Measurements from ENCODE around the gene CLMN.
"Not testable (repeated sequence)": the region's sequence is repeated elsewhere in the genome, so short reads cannot be mapped to it uniquely, and the experiment has no call there.

CLMN gene

GRCh38 chr14:95221531-95221930, 98.2 kb downstream of the CLMN start:
- DNase-seq (ENCODE audit: low read depth in 3 of 3) = no peak

DNA sequence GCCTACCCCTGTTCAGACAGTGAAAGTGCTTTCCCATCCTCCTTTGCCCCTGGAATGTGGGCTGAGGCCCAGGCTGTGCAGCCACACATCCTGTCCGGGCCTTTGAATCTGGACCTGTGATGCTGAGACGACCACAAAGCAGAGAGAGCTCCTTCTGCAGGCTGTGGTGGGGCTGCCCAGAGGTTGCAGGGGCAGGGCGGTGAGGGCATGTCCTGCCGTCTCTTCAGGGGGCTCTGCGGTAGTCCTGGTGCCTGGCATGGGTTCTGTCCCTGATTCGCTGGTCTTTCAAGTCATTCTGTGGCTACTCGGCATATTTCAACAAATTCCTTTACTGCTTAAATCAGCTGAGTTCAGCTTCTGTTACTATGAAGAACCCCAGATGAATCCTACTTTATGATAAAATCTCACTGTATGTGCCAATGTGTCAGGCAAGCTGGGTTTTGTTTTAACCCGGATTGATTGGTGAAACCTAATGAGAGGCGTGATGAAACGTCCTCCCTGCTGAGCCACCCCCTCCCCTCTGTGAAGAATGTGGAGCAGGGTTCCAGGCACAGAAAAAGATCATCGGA, 99.0 kb downstream of the CLMN start:
- DNase-seq (ENCODE audit: low read depth in 3 of 3) = no peak

- no peak for DNase-seq (ENCODE audit: low read depth in 3 of 3)
Observed at GRCh38 chr14:95218472-95219193, 101.1 kb downstream of the CLMN start.

DNA sequence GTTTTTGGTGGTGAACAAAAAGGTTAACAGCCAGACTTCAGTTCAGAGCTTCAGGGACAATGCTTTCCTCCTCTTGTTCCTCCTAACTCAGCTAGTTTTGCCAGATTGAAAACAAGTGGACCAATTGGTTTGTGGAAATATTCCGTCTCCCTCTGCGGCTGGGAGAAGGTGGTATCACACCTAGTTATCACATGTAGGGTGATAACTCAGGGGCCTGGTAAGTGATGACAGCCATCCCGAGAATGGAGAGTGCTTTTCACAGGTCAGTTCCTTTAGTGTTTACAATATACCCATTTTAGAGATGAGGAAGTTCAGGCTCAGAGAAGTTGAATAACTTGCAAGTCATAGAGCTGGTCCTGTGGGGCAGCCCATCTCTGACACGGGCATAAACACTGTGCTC, 101.7 kb downstream of the CLMN start:
- no peak for DNase-seq (ENCODE audit: low read depth in 3 of 3)

- DNase-seq (ENCODE audit: low read depth in 3 of 3) = no peak
Observed at GRCh38 chr14:95217391-95217900, 102.3 kb downstream of the CLMN start.

GRCh38 chr14:95216008-95216407, 103.7 kb downstream of the CLMN start:
- DNase-seq (ENCODE audit: low read depth in 3 of 3) = no peak

DNA sequence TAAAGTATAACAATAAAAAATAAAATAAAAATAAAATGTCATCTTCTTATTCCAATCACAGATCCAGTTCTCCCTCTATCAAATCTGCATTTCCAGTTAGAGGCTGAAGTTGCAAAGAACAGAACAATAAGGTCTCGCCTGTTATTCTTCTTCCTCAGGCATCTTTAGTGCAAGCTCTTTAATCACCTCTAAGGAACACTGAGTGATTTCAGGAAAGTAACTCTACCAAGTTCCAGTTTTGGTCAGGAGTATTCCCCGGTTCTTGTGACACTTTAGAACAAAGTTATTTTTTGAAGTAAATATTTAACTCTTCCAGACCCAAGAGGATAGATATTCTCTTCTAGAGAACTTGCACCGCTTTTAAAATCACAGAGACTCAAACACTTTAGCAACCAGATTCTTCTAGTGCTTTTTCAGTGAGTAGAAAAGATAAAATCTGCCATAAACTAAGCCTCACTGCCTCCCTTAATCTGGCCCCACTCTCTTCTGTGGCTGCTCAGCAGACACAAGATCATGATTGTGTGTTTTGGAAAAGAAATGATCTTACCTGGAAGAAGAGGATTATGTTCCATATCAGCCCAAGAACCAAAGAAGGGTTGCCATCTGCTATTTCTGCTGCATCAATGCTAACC, 104.5 kb downstream of the CLMN start:
- DNase-seq (ENCODE audit: low read depth in 3 of 3) = no peak

DNA sequence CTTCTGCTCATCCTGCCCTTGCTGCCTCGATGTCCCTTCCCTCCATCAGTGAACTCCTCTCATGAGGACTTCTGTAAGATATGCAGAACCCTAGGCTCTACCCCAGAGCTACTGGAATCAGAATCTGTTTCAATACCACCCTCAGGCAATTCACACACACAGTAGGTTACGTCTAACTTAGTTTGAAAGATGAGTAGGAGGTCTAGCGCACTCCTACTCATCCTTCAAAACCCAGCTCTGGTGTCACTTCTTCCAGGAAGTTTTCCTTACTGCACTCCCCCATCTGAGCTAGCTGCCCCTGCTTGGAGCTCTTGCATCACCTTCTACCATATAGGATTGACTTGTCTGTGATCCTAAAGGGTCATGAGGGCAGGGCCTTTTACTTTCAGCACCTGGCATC, 105.9 kb downstream of the CLMN start:
- no peak for DNase-seq (ENCODE audit: low read depth in 3 of 3)

- no peak for DNase-seq (ENCODE audit: low read depth in 3 of 3)
Observed at GRCh38 chr14:95211721-95212504, 107.8 kb downstream of the CLMN start.

- no peak for DNase-seq (ENCODE audit: low read depth in 3 of 3)
Observed at GRCh38 chr14:95210699-95211098, 109.0 kb downstream of the CLMN start.

- DNase-seq (ENCODE audit: low read depth in 3 of 3) = no peak
Observed at GRCh38 chr14:95208598-95208997, 111.1 kb downstream of the CLMN start.

DNA sequence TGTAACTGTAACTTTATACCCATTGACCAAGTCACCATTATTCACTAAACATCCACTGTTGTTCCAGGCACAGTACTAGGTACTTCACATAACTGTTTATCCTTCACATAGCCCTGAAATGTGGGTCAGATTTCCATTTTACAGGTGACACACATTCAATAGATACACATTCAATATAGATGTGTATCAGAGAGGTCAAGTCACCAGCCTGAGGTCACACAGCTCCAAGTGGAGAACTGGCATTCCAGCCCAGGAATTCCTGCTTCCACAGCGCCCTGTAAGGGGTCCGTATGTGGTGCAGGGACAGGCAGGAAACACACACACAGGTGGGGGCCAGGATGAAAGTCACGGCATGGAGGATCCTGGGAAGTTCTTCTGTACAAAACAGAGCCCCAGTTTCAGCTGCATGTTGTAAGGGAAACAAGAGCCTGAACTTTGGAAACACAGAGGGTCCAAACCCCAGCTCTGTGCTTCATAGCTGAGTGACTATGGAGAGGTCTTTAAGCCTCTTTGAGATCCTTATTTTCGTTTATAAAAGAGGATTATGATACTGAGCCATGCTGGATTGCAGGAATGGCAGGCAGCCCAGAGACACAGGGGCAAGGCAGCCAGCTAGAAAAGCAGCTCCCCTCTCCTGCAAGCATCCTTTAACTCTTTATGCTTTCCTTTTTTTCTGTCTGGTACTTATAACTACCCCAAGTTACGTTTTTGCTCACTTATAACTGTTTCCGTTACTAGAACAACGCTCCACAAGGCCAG, 112.1 kb downstream of the CLMN start:
- no peak for DNase-seq (ENCODE audit: low read depth in 3 of 3)

GRCh38 chr14:95206534-95206933, 113.2 kb downstream of the CLMN start:
- DNase-seq (ENCODE audit: low read depth in 3 of 3) = no peak

GRCh38 chr14:95204705-95205104, 115.0 kb downstream of the CLMN start:
- no peak for DNase-seq (ENCODE audit: low read depth in 3 of 3)

DNA sequence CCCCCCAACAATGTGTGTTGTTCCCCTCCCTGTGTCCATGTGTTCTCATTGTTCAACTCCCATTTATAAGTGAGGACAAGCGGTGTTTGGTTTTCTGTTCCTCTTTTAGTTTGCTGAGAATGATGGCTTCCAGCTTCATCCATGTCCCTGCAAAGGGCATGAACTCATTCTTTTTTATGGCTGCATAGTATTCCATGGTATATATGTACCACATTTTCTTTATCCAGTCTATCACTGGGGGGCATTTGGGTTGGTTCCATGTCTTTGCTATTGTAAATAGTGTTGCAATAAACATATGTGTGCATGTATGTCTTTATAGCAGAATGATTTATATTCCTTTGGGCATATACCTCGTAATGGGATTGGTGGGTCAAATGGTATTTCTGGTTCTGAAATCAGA, 118.0 kb downstream of the CLMN start:
- DNase-seq (ENCODE audit: low read depth in 3 of 3) = not testable (repeated sequence)

GRCh38 chr14:95200404-95200803, 119.3 kb downstream of the CLMN start:
- DNase-seq (ENCODE audit: low read depth in 3 of 3) = no peak

DNA sequence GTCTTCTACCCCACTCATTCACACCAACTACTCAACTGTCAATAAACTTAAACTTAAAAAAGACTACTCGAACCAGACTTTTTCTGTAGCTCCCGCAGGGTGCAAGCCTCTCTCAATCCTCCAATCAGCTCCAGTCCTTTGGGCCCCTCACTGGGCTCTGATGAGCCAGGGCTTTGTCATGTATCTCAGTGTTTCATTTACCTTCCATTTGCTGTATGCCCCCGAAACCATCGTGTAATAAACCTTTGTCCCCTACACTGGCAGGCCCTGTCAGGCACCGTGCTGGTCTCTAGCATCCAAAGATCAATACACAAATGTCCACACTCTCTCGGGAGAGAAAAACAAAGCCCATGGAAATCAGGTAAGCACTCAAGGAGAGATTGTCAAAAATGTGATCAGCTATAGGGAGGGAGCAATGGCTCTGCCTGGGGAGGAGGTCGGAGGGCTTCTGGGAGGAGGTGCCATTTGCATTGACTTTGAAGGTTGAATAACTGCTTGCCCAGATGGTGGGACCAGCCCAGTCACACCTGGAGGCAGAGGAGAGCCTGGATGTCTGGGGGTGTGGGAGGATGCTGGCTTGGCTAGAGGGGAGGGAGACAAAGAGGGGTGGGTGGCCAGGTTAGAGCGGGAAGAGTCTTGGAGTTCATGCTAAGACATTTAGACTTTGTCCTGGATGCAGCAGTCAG, 120.3 kb downstream of the CLMN start:
- DNase-seq (ENCODE audit: low read depth in 3 of 3) = no peak

DNA sequence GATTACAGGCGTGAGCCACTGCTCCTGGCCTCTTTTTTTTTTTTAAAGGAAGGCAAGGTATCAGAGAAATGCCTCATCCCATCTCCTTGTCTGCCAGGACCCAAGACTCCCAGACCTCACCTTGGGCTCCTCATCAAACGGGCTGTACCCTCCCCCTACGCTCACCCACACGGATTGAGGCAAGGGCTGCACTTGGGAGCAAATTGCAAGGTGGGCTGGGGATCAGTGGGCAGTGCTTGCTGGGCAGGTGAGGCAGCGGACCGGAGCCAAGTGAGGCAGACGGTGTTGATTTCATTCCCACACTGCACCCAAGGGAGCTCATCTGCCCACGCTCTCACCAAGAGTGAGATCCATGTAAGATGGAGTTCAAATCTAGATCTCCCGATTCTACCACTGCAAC, 121.4 kb downstream of the CLMN start:
- DNase-seq (ENCODE audit: low read depth in 3 of 3) = no peak

DNA sequence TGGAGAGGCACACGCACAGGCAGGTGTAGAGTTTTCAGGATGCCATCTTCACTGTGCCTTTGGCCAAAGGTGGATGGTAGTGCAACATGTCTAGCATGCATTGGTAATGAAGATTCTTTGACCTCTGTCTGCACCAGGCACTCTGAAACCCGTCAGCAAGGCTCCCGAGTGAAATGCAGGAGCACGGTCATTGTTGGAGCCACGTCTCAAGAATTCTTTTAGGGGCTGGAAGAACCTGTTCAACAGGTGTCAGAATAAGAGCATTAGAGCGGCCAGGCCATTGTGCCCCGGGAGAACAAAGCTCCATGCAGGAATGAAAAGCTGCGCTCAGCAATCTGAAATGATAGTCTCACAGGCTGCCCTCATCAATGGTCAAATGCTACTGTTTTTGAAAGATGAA, 122.2 kb downstream of the CLMN start:
- no peak for DNase-seq (ENCODE audit: low read depth in 3 of 3)

GRCh38 chr14:95196826-95197545, 122.7 kb downstream of the CLMN start:
- no peak for DNase-seq (ENCODE audit: low read depth in 3 of 3)
